Measurements from ENCODE around the gene CYBB.

The CYBB gene

DNA sequence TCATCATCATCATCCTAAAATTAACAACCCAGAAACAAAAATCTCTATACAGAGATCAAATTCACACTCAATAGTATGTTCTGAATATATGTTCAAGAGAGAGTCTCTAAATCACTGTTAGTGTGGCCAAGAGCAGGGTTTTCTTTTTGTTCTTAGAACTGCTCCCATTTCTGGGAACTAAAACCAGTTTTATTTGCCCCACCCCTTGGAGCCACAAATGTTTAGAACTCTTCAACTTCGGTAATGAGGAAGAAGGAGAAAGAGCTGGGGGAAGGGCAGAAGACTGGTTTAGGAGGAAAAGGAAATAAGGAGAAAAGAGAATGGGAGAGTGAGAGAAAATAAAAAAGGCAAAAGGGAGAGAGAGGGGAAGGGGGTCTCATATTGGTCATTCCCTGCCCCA lies 32.3 kb downstream of the CYBB start:
- no peak overlapping the region for H3K4me3 ChIP-seq (ENCODE audit: control insufficient read depth, low read depth, low read length)
- DNase-seq (ENCODE audit: low read depth) = no peak
- TF ChIP-seq, protein P1, sequence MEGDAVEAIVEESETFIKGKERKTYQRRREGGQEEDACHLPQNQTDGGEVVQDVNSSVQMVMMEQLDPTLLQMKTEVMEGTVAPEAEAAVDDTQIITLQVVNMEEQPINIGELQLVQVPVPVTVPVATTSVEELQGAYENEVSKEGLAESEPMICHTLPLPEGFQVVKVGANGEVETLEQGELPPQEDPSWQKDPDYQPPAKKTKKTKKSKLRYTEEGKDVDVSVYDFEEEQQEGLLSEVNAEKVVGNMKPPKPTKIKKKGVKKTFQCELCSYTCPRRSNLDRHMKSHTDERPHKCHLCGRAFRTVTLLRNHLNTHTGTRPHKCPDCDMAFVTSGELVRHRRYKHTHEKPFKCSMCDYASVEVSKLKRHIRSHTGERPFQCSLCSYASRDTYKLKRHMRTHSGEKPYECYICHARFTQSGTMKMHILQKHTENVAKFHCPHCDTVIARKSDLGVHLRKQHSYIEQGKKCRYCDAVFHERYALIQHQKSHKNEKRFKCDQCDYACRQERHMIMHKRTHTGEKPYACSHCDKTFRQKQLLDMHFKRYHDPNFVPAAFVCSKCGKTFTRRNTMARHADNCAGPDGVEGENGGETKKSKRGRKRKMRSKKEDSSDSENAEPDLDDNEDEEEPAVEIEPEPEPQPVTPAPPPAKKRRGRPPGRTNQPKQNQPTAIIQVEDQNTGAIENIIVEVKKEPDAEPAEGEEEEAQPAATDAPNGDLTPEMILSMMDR (IDR thresholded peaks at IDR 0.05; ENCODE audit: control insufficient read depth, insufficient read depth, low read depth, low read length, missing control alignments) = no peak

GRCh38 chrX:37813570-37813969 lies 33.7 kb downstream of the CYBB start:
- DNase-seq (ENCODE audit: low read depth) = no peak
- TF ChIP-seq, protein P1 (IDR thresholded peaks at IDR 0.05; ENCODE audit: control insufficient read depth, insufficient read depth, low read depth, low read length, missing control alignments) = no peak
- no peak overlapping the region for H3K4me3 ChIP-seq (ENCODE audit: control insufficient read depth, low read depth, low read length)

DNA sequence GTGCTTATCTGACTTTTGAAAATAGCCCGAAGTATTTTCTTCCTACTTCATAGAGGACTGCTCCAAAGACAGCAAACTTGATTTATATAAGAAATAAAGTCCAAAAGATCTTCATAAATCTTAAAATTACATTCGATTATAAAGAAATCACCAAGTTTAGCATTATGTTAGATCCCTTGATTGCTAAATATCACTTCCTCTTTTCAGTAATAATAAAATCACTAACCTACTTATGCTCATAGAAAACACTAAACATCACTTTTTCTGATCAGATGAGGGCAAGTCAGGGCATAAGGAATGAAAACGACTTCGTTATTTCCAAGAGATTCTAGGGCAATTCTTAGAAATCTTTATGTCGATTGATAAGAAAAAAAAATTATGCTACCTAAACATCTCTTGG lies 35.5 kb downstream of the CYBB start:
- no peak for DNase-seq (ENCODE audit: low read depth)
- TF ChIP-seq, protein P1 (IDR thresholded peaks at IDR 0.05; ENCODE audit: control insufficient read depth, insufficient read depth, low read depth, low read length, missing control alignments) = no peak

DNA sequence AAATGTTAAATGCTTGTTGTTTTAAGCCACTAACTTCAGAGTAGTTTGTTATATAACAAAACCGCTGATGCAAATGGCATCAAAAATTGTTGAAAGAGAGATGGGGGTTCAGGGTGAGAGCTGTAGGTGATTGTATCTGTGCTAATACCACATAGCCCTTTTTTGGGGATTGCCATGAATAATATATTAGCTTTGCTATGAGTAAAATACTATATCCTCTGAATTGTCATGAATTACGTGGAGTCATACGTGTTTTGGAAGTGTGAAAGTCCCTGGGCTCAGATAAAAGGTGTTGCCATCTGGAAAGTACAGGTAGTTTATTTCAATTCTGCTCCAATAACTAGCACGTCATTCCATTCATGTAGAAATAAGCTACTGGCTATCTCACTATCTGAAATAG lies 36.9 kb downstream of the CYBB start:
- no peak overlapping the region for H3K4me3 ChIP-seq (ENCODE audit: control insufficient read depth, low read depth, low read length)
- DNase-seq (ENCODE audit: low read depth) = no peak
- TF ChIP-seq, protein P1 (IDR thresholded peaks at IDR 0.05; ENCODE audit: control insufficient read depth, insufficient read depth, low read depth, low read length, missing control alignments) = no peak

More for the DNA sequence above, 35.5 kb downstream of the CYBB start:
- no peak overlapping the region for H3K4me3 ChIP-seq (ENCODE audit: control insufficient read depth, low read depth, low read length)

GRCh38 chrX:37817176-37817575 lies 37.3 kb downstream of the CYBB start:
- TF ChIP-seq, protein P1 (IDR thresholded peaks at IDR 0.05; ENCODE audit: control insufficient read depth, insufficient read depth, low read depth, low read length, missing control alignments) = no peak
- no peak overlapping the region for H3K4me3 ChIP-seq (ENCODE audit: control insufficient read depth, low read depth, low read length)
- DNase-seq (ENCODE audit: low read depth) = no peak

- TF ChIP-seq, protein P1 (IDR thresholded peaks at IDR 0.05; ENCODE audit: control insufficient read depth, insufficient read depth, low read depth, low read length, missing control alignments) = no peak
- DNase-seq (ENCODE audit: low read depth) = no peak
- no peak overlapping the region for H3K4me3 ChIP-seq (ENCODE audit: control insufficient read depth, low read depth, low read length)
Observed at GRCh38 chrX:37817579-37817978, 37.7 kb downstream of the CYBB start.

DNA sequence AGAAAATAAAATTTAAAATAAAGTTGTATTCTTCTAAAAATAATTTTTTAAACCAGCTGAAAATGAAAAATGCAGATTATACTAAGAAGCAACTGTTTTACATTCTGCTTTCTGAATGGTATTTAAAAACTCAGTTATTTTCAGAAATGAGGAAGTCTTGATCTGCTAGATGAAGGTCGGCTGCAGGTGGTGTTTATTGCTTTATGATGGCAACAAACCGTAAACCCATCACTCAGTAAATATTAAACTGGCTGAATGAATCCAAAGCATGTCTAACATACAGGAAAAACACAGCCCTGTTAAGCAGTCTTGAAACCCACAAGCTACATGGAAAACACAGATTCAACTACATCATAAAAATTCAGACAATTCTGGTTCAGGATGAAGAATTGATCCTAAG lies 38.2 kb downstream of the CYBB start:
- TF ChIP-seq, protein P1 (IDR thresholded peaks at IDR 0.05; ENCODE audit: control insufficient read depth, insufficient read depth, low read depth, low read length, missing control alignments) = no peak
- no peak overlapping the region for H3K4me3 ChIP-seq (ENCODE audit: control insufficient read depth, low read depth, low read length)
- no peak for DNase-seq (ENCODE audit: low read depth)
